Liver (tissue), 9 donors: ENCODE results near the gene STEAP3. TPM values are rescaled to one million over a fixed set of nuclear protein-coding genes. Genes with fewer than 3 reads are reported as not detected.

Source experiments
- DNase-seq: peaks from one replicate; pipeline ENCODE4 v3.0.0-alpha.2; 2017; ENCODE audit warnings: low spot score
- H3K27ac ChIP-seq, 2 donors: one replicate each; pipeline ENCODE4 v1.7.0; 2013; ENCODE audit warnings: inconsistent platforms in 2 of 2, low read length in 2 of 2, control low read depth in 1 of 2, low read depth in 1 of 2, mild to moderate bottlenecking in 1 of 2
- H3K27me3 ChIP-seq, 4 donors: one replicate each; pipeline versions ENCODE4 v1.6.1 to v1.7.0; 2013; ENCODE audit warnings: low read length in 3 of 4, inconsistent platforms in 1 of 4, mild to moderate bottlenecking in 1 of 4, moderate library complexity in 1 of 4; ENCODE audit not compliant: control insufficient read depth in 4 of 4, insufficient read depth in 4 of 4
- H3K36me3 ChIP-seq, 4 donors: one replicate each; pipeline versions ENCODE4 v1.6.1 to v1.7.0; 2013; ENCODE audit warnings: low read length in 3 of 4, mild to moderate bottlenecking in 3 of 4, low read depth in 1 of 4, moderate library complexity in 1 of 4; ENCODE audit not compliant: control insufficient read depth in 4 of 4, insufficient read depth in 3 of 4
- H3K4me1 ChIP-seq, 4 donors: one replicate each; pipeline versions ENCODE4 v1.6.1 to v1.7.0; 2013; ENCODE audit warnings: low read length in 3 of 4, mild to moderate bottlenecking in 3 of 4, moderate library complexity in 1 of 4; ENCODE audit not compliant: control insufficient read depth in 4 of 4, insufficient read depth in 4 of 4
- H3K4me3 ChIP-seq, 3 donors: one replicate each; pipeline versions ENCODE4 v1.6.1 to v1.7.0; 2013; ENCODE audit warnings: low read length in 3 of 3, control low read depth in 1 of 3, low read depth in 1 of 3, mild to moderate bottlenecking in 1 of 3
- H3K9ac ChIP-seq, 2 donors: one replicate each; pipeline ENCODE4 v1.7.0; 2013; ENCODE audit warnings: low read length in 2 of 2, mild to moderate bottlenecking in 2 of 2, moderate library complexity in 2 of 2, control low read depth in 1 of 2, low read depth in 1 of 2
- H3K9me3 ChIP-seq, 4 donors: one replicate each; pipeline versions ENCODE4 v1.6.1 to v1.7.0; 2013; ENCODE audit warnings: low read length in 3 of 4; ENCODE audit not compliant: control insufficient read depth in 4 of 4
- EGR1 ChIP-seq, 2 donors: IDR thresholded peaks; 2 replicates each; pipeline ENCODE4 v1.6.1; 2016 to 2018; ENCODE audit warnings: antibody characterized with exemption in 2 of 2, low read depth in 2 of 2
- FOXA1 ChIP-seq: IDR thresholded peaks from 2 replicates; pipeline ENCODE4 v1.6.1; 2016; ENCODE audit warnings: antibody characterized with exemption
- FOXA2 ChIP-seq: IDR thresholded peaks from 2 replicates; pipeline ENCODE4 v1.6.1; 2016; ENCODE audit warnings: antibody characterized with exemption
- HNF4A ChIP-seq, 2 donors: conservative IDR thresholded peaks; 2 replicates each; pipeline ENCODE4 v1.6.1; 2016; ENCODE audit warnings: antibody characterized with exemption in 2 of 2, mild to moderate bottlenecking in 2 of 2
- HNF4G ChIP-seq: IDR thresholded peaks from 2 replicates; pipeline ENCODE4 v1.6.1; 2016; ENCODE audit warnings: antibody characterized with exemption
- JUND ChIP-seq, 2 donors: IDR thresholded peaks; 2 replicates each; pipeline ENCODE4 v1.6.1; 2016; ENCODE audit warnings: antibody characterized with exemption in 2 of 2
- NR2F2 ChIP-seq: IDR thresholded peaks from 2 replicates; pipeline ENCODE4 v1.6.1; 2016; ENCODE audit warnings: antibody characterized with exemption
- RAD21 ChIP-seq, 2 donors: IDR thresholded peaks; 2 replicates each; pipeline ENCODE4 v1.6.1; 2016; ENCODE audit warnings: antibody characterized with exemption in 2 of 2, mild to moderate bottlenecking in 2 of 2
- RXRA ChIP-seq, 2 donors: IDR thresholded peaks; 2 replicates each; pipeline ENCODE4 v1.6.1; 2017 to 2018; ENCODE audit warnings: antibody characterized with exemption in 2 of 2, mild to moderate bottlenecking in 1 of 2
- SP1 ChIP-seq: IDR thresholded peaks from 2 replicates; pipeline ENCODE4 v1.6.1; 2018; ENCODE audit warnings: antibody characterized with exemption, mild to moderate bottlenecking
- TAF1 ChIP-seq: conservative IDR thresholded peaks from 2 replicates; pipeline ENCODE4 v1.6.1; 2016; ENCODE audit warnings: antibody characterized with exemption, mild to moderate bottlenecking
- YY1 ChIP-seq: IDR thresholded peaks from 2 replicates; pipeline ENCODE4 v1.6.1; 2016; ENCODE audit warnings: antibody characterized with exemption, mild to moderate bottlenecking
- WGBS: extraction: QIAGEN DNeasy Blood & Tissue Kit; methylation state at CpG from one replicate; pipeline ENCODE4 v1.1.7; 2013; 5-methylcytosine and 5-hydroxymethylcytosine counted together
- polyA plus RNA-seq, 2 donors: library from polyadenylated mRNA; stranded (reverse) in 1 of 2; unstranded in 1 of 2; fragments of 200-250 nt in 1 of 2; fragments of >200 nt in 1 of 2; fragmentation: Nextera tagmentation in 1 of 2; extraction: Ambion mirVana in 1 of 2; gene quantifications; one replicate each; pipeline versions ENCODE4 v1.2.1 to v1.2.3, GENCODE V29; 2013 to 2015
- total RNA-seq, 2 donors: library from RNA; depleted of rRNA; stranded (reverse); fragments of >200 nt; gene quantifications; one replicate each; pipeline ENCODE4 v1.2.3, GENCODE V29; 2014
- TF ChIP-seq, protein P1 (sequence below): IDR thresholded peaks from 2 replicates; pipeline ENCODE4 v1.6.1; 2016; ENCODE audit warnings: antibody characterized with exemption
- TF ChIP-seq, protein P2 (sequence below): IDR thresholded peaks from 2 replicates; pipeline ENCODE4 v1.6.1; 2016; ENCODE audit warnings: antibody characterized with exemption
- TF ChIP-seq, protein P3 (sequence below): IDR thresholded peaks from 2 replicates; pipeline ENCODE4 v1.6.1; 2016; ENCODE audit warnings: antibody characterized with exemption
- TF ChIP-seq, protein P4 (sequence below): fragments of 150-350 bp; IDR thresholded peaks from 2 replicates; pipeline ENCODE4 v1.5.1; 2017; ENCODE audit warnings: improper control_type of control experiment, low read depth, low read length; ENCODE audit not compliant: missing input control
- TF ChIP-seq, protein P5 (sequence below): IDR thresholded peaks from 2 replicates; pipeline ENCODE4 v1.6.1; 2016; ENCODE audit warnings: antibody characterized with exemption, mild to moderate bottlenecking
- donor health status: healthy.
- donor health status: healthy.
- donor health status: healthy.
- donor health status: healthy.
- donor health status: healthy.

The STEAP3 gene
- total and polyA plus RNA-seq, 4 donors: 44.4 to 158 (median 113) TPM

DNA sequence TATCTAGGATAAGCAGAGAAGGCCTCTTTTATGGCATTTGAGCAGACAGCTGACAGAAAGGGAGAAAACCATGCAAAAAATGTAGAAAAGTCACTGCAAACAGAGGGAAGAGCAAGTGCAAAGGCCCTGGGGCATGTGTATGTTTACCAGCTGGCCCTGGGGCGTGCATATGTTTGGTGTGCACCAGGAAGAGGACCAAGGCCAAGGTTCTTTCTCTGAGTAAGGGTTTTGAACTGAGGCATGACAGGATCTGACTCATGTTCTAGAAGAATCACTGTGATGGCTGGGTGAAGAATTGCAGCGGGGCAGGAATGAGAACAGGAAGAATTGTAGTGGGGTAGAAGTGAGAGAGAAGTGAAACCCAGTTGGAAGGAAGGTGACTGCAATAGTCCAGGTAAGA, 69.6 kb downstream of the STEAP3 start:
- WGBS: 94% methylated on average over 2 of the region's 2 CpGs
- peaks cover 0 to 15% (median 7%) of the 10 kb centered on the region in 4 donors for H3K4me1 ChIP-seq
- no peaks in the 10 kb centered on the region for H3K27me3 ChIP-seq

DNA sequence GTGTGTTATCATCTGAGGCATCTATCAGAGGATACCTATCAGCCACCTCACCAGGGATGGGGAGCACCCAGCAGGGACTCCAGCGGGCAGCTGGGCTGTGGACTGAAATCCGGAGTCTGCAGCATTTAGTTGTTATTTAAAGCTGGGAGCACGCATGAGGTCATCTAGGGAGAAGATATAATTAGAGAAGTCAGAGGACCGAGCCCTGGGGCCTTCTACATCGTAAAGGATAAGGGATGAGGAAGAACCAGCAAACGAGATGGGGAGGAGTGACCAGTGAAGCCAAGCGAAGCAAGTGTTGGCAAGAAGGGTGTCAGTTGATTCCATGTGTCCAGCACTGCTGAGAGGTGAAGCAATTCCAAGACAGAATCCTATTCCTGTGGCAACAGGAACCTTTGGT, 70.3 kb downstream of the STEAP3 start:
- Histone ChIP-seq H3K9ac (no peak overlapping the region), H3K9me3 (no peaks in the 10 kb centered on the region), H3K27ac (no peak overlapping the region), H3K4me1 (peaks cover 0 to 15% (median 7%) of the 10 kb centered on the region in 4 donors), H3K4me3 (no peak overlapping the region), H3K36me3 (no peaks in the 10 kb centered on the region), H3K27me3 (no peaks in the 10 kb centered on the region)
- TF ChIP-seq SP1 (no peak), TAF1 (no peak), RXRA (IDR thresholded peaks at IDR 0.05) (no peak), FOXA1 (no peak)
- TF ChIP-seq, protein P1, sequence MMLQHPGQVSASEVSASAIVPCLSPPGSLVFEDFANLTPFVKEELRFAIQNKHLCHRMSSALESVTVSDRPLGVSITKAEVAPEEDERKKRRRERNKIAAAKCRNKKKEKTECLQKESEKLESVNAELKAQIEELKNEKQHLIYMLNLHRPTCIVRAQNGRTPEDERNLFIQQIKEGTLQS: no peak
- TF ChIP-seq, protein P2, sequence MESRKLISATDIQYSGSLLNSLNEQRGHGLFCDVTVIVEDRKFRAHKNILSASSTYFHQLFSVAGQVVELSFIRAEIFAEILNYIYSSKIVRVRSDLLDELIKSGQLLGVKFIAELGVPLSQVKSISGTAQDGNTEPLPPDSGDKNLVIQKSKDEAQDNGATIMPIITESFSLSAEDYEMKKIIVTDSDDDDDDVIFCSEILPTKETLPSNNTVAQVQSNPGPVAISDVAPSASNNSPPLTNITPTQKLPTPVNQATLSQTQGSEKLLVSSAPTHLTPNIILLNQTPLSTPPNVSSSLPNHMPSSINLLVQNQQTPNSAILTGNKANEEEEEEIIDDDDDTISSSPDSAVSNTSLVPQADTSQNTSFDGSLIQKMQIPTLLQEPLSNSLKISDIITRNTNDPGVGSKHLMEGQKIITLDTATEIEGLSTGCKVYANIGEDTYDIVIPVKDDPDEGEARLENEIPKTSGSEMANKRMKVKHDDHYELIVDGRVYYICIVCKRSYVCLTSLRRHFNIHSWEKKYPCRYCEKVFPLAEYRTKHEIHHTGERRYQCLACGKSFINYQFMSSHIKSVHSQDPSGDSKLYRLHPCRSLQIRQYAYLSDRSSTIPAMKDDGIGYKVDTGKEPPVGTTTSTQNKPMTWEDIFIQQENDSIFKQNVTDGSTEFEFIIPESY: no peak
- WGBS: 84% methylated on average over 7 of the region's 7 CpGs
- no peak for DNase-seq

More for the DNA sequence above, 69.6 kb downstream of the STEAP3 start:
- H3K9ac ChIP-seq: no peak overlapping the region
- H3K27ac ChIP-seq: no peak overlapping the region
- no peaks in the 10 kb centered on the region for H3K36me3 ChIP-seq
- H3K4me3 ChIP-seq: no peak overlapping the region
- no peak for DNase-seq
- no peak for TF ChIP-seq EGR1 (IDR thresholded peaks at IDR 0.05; ENCODE audit: low read depth in 2 of 2)
- TF ChIP-seq, protein P3, sequence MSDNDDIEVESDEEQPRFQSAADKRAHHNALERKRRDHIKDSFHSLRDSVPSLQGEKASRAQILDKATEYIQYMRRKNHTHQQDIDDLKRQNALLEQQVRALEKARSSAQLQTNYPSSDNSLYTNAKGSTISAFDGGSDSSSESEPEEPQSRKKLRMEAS: no peak
- TF ChIP-seq HNF4A (conservative IDR thresholded peaks at IDR 0.05): no peak
- H3K9me3 ChIP-seq: no peaks in the 10 kb centered on the region

DNA sequence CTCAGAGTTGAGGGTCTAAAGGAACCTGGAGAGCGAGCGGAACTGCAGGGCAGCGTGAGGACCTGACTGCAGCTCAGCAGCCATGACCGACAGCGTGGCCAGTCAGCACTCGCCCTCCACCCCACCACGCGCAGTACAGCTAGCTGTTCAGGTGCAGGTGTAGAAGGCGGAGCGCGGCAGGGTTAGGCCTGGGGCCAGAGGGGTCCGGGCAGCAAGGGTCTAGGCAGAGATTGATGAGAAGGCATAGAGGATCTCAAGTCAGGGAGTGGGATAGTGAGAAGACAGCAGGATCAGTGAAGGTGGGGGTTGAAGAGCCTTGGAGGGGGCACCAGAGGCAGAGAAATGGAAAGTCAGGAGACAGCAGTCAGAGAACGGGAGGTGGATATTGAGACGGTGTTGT, 71.0 kb downstream of the STEAP3 start:
- H3K4me3 ChIP-seq: no peak overlapping the region
- no peaks in the 10 kb centered on the region for H3K27me3 ChIP-seq
- no peak overlapping the region for H3K27ac ChIP-seq
- H3K9ac ChIP-seq: no peak overlapping the region
- H3K4me1 ChIP-seq: peaks cover 0 to 15% (median 7%) of the 10 kb centered on the region in 4 donors
- H3K9me3 ChIP-seq: no peaks in the 10 kb centered on the region
- H3K36me3 ChIP-seq: no peaks in the 10 kb centered on the region
- no peak for DNase-seq
- 97% methylated on average over 14 of the region's 14 CpGs for WGBS
- TF ChIP-seq SP1 (no peak), YY1 (no peak), TAF1 (no peak), EGR1 (IDR thresholded peaks at IDR 0.05; ENCODE audit: low read depth in 2 of 2) (no peak), JUND (IDR thresholded peaks at IDR 0.05) (no peak), NR2F2 (no peak), HNF4A (conservative IDR thresholded peaks at IDR 0.05) (no peak), FOXA2 (no peak), RAD21 (IDR thresholded peaks at IDR 0.05) (no peak), FOXA1 (no peak), RXRA (IDR thresholded peaks at IDR 0.05) (no peak), HNF4G (no peak)
- TF ChIP-seq, protein P1: no peak
- TF ChIP-seq, protein P2: no peak
- TF ChIP-seq, protein P4, sequence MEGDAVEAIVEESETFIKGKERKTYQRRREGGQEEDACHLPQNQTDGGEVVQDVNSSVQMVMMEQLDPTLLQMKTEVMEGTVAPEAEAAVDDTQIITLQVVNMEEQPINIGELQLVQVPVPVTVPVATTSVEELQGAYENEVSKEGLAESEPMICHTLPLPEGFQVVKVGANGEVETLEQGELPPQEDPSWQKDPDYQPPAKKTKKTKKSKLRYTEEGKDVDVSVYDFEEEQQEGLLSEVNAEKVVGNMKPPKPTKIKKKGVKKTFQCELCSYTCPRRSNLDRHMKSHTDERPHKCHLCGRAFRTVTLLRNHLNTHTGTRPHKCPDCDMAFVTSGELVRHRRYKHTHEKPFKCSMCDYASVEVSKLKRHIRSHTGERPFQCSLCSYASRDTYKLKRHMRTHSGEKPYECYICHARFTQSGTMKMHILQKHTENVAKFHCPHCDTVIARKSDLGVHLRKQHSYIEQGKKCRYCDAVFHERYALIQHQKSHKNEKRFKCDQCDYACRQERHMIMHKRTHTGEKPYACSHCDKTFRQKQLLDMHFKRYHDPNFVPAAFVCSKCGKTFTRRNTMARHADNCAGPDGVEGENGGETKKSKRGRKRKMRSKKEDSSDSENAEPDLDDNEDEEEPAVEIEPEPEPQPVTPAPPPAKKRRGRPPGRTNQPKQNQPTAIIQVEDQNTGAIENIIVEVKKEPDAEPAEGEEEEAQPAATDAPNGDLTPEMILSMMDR: no peak
- TF ChIP-seq, protein P5, sequence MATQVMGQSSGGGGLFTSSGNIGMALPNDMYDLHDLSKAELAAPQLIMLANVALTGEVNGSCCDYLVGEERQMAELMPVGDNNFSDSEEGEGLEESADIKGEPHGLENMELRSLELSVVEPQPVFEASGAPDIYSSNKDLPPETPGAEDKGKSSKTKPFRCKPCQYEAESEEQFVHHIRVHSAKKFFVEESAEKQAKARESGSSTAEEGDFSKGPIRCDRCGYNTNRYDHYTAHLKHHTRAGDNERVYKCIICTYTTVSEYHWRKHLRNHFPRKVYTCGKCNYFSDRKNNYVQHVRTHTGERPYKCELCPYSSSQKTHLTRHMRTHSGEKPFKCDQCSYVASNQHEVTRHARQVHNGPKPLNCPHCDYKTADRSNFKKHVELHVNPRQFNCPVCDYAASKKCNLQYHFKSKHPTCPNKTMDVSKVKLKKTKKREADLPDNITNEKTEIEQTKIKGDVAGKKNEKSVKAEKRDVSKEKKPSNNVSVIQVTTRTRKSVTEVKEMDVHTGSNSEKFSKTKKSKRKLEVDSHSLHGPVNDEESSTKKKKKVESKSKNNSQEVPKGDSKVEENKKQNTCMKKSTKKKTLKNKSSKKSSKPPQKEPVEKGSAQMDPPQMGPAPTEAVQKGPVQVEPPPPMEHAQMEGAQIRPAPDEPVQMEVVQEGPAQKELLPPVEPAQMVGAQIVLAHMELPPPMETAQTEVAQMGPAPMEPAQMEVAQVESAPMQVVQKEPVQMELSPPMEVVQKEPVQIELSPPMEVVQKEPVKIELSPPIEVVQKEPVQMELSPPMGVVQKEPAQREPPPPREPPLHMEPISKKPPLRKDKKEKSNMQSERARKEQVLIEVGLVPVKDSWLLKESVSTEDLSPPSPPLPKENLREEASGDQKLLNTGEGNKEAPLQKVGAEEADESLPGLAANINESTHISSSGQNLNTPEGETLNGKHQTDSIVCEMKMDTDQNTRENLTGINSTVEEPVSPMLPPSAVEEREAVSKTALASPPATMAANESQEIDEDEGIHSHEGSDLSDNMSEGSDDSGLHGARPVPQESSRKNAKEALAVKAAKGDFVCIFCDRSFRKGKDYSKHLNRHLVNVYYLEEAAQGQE: no peak
- TF ChIP-seq, protein P3: no peak
